ENCODE results near the gene MAP1LC3C.
"Not testable (repeated sequence)": the region's sequence is repeated elsewhere in the genome, so short reads cannot be mapped to it uniquely, and the experiment has no call there.

Gene MAP1LC3C

DNA sequence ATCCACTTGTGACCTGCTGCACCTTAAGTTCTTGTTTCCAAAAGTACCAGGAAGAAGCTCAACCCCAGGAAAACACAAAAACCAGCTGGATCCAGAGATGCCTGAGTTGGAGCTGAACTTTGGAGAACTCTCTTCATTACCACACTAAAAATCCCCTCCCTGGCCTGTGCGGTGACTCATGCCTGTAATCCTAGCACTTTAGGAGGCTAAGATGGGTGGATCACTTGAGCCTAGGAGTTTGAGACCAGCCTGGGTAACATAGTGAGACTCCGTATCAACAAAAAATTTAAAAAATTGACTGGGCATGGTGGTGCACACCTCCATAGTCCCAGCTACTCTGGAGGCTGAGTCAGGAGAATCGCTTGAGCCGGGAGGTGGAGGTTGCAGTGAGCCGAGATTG, 6.2 kb downstream of the MAP1LC3C start:
- no peak for DNase-seq (ENCODE audit: low spot score)

DNA sequence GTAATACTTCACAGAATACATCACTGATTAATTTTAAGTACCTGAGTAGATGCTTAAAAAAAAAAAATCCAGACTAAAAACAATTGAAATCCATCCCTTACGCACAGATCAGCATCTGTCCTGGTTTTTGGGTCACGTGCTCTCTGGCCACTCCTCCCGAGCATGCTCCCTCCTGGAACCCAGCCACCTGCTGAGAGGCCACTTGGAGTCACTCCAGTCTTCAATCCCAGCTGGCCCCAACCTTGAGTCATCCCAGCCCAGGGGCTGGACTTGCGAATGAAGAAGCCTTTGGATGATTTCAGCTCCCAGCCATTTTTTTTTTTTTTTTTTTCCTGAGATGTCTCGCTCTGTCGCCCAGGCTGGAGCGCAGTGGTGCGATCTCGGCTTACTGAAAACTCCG, 8.9 kb downstream of the MAP1LC3C start:
- peak; percentile 32 for DNase-seq (ENCODE audit: low spot score)

DNA sequence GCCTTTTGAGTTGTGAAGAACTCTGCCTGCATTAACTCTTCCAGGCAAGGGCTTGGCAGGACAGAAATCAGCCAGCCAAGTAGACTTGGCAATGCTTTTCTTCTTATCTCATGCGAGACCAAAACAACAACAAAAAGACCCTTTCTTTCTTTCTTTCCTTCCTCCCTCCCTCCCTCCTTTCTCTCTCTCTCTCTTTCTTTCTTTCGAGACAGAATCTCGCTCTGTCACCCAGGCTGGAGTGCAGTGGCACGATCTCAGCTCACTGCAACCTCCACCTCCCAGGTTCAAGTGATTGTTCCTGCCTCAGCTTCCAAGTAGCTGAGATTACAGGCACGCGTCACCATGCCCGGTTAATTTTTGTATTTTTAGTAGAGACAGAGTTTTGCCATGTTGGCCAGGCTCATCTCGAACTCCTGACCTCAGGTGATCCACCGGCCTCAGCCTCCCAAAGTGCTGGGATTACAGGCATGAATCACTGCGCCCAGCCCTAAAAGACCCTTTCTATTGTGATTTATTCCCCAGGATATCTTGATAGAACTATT, 10.4 kb downstream of the MAP1LC3C start:
- not testable (repeated sequence) for DNase-seq (ENCODE audit: low spot score)

GRCh38 chr1:241985787-241986186, 13.1 kb downstream of the MAP1LC3C start:
- peak; percentile 43 for DNase-seq (ENCODE audit: low spot score)

DNA sequence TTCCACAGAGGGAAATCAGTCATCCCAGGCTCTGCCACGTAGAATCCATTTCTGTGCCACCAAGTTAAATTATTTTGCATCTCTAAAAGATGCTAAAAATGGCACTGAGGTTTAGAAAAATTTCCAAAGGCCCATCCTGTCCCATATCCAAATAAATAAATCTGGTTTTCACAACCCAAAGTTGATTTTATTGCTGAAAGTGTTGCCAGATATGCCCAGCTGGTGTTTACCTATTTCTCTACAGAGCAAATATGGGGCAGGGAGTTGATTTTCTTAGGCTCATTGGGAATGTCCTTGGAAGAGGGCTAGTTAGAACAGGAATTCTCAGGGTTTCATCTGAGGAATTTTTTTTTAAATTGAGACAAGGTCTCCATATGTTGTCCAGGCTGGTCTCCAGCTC, 19.0 kb downstream of the MAP1LC3C start:
- DNase-seq (ENCODE audit: low spot score), result no peak

- no peak for DNase-seq (ENCODE audit: low spot score)
Observed at GRCh38 chr1:241979071-241979470, 19.8 kb downstream of the MAP1LC3C start.

DNA sequence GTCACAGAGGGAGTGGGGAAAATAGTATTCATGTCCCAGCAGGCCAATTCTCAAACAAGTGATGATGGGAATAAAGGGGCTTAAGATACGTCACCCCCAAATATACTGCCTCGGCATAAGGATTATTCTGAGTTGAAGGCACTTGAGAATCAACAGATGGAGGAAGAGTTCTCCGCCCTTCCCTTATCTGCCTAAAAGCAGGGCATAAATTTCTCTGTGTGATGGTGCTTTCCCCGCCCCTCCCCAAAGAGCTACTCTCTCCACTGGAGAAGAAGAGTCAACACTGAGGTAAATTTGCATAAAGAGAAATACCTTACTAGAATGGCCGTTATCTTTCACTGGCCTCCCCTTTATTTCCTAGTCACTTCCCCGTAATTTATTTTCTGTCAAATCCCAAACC, 22.7 kb downstream of the MAP1LC3C start:
- no peak for DNase-seq (ENCODE audit: low spot score)

DNA sequence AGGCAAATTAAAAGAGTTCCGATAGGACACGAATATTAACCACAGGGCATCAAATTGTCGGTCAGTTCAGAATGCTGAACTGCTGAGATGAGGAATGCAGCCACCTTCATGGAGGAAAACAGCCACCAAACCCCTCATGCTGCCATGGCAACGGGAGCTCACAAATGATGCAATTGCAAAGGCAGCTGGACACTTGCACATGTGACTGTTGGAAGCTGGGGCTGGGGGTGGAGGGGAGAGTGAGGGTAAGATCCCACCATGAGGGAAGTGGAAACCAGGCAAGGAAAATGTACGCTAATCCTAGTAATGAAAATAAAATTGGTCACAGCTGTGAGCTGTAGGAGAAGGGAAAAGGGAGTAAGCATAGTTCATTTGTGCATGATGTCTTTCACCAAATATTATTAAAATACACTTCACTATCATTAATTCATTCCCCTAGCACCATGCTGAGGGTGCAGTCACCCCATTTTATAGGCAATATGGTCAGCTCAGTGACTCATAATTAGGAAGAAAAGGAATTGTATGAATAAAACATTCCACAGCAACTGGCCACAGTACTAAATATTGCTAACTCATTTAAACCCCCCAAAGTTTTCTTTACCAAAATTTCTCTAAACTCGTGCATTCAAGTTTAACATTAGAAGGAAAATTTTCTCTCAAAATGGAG, 26.1 kb downstream of the MAP1LC3C start:
- no peak for DNase-seq (ENCODE audit: low spot score)

DNA sequence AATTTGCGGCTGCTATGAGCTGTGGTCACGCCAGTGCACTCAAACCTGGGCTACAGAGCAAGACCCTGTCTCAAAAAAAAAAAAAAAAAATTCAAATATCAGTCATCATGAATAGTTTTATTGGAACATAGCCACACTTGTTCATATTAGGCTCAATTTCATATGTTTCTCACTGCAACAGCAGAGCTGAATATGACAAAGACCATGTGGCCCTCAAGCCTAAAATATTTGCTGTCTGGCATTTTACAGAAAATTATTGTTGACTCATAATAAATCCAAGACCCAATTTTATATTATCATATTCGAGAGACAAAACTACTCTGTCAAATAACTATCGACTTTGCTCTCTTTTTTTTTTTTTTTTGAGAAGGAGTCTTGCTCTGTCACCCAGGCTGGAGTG, 30.3 kb downstream of the MAP1LC3C start:
- DNase-seq (ENCODE audit: low spot score), result no peak

GRCh38 chr1:241964550-241965282, 34.2 kb downstream of the MAP1LC3C start:
- no peak for DNase-seq (ENCODE audit: low spot score)

DNA sequence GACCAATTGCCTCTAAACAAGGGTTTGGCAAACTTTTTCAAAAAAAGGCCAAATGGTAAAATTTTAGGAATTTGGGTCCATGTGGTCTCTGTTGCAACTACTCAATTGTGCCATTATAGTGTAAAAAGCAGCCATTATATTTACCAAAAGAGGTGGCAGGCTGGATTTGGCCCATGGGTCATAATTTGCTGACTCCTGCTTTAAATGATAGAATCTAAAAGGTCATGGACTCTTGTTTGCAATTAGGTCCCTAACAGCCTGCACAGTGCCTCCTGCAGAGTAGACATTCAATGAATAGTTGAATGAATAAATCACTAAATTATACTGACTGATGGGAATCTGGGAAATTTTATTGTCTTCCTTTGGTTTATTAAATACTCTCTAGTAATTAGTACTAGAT, 35.2 kb downstream of the MAP1LC3C start:
- no peak for DNase-seq (ENCODE audit: low spot score)

- no peak for DNase-seq (ENCODE audit: low spot score)
Observed at GRCh38 chr1:241962153-241962552, 36.7 kb downstream of the MAP1LC3C start.

DNA sequence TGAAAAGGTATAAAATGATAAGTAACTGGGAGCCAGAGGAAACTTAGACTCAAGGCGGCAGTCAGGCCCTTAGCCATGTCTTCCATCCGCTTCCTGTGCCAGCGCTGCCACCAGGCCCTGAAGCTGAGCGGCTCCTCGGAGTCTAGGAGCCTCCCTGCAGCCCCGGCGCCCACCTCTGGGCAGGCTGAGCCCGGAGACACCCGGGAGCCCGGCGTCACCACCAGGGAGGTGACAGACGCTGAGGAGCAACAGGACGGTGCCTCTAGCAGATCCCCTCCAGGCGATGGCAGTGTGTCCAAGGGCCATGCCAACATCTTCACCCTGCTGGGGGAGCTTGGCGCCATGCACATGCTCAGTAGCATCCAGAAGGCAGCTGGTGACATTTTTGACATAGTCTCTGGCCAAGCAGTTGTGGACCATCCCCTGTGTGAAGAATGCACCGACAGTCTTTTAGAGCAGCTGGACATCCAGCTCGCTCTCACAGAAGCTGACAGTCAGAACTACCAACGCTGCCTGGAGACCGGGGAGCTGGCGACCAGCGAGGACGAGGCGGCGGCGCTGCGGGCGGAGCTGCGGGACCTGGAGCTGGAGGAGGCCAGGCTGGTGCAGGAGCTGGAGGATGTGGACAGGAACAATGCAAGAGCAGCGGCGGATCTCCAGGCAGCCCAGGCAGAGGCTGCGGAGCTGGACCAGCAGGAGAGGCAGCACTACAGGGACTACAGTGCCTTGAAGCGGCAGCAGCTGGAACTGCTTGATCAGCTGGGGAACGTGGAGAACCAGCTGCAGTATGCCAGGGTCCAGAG, 41.0 kb downstream of the MAP1LC3C start, which contains the start of gene BECN2:
Gene BECN2, plus strand, starts transcription at position 76 of the 803 bp plus-strand sequence. Its CDS starts 0 bp downstream, at position 76.
- no peak for DNase-seq (ENCODE audit: low spot score)

- DNase-seq (ENCODE audit: low spot score), result no peak
Observed at GRCh38 chr1:241950390-241950789, 48.5 kb downstream of the MAP1LC3C start.

DNA sequence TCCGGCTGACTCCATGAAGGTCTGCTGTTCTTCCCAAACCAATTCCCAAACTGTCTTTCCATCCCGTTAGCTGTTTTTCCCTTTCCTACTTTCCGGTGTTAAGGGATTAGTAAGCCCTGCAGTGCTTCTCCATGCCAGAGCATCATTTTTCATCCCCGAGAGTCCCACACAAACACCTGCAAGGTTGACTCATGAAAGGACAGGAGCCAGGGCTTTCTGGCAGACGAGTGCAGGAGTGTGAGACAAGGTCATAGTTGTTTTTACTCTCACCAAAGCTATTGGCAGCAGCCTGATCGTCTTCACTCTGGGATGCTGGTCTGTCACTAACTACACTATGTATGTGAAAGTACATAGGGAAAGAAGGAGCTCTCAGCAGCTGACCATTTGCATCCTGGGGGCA, 51.5 kb downstream of the MAP1LC3C start:
- DNase-seq (ENCODE audit: low spot score), result no peak

Data from LoVo (cell line).